DMS 273 treated with DMSO at 0.1 percent for 48 hours (cell line): Measurements from ENCODE around the gene SUCLG1.
A peak's percentile ranks its signal among the peaks of the same experiment; 100 is the strongest.
"Not testable (repeated sequence)": the region's sequence is repeated elsewhere in the genome, so short reads cannot be mapped to it uniquely, and the experiment has no call there.

ENCODE experiments used
- DNase-seq: peaks from one replicate; lab custom pipeline; 2025; lab: John Stamatoyannopoulos, UW

Gene SUCLG1

GRCh38 chr2:84459018-84459943, at the start of gene SUCLG1:
TSS of gene SUCLG1 (minus strand) at chr2:84459280. CDS start at chr2:84459269, 11 bp downstream.
- peak; percentile 72 for DNase-seq

- no peak for DNase-seq
These were observed 39.2 kb upstream of the SUCLG1 start for GRCh38 chr2:84498150-84498799.

DNA sequence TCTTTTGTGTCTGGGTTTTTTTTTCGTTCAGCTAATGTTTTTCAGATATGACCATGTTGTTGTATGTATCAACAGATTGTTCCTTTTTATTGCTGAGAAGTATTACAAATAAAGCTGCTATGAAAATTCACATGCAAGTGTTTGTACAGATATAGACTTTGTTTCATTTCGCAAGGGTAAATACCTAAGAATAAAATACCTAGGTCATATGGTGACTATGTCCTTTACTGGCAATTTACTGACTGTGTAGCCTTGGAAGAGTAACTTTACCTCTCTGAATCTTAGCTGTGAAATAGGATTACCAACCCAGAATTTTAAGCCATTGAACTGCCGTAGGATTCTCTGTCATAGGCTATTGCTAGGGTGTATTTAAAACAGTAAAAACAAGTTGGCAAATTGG, 38.2 kb upstream of the SUCLG1 start:
- no peak for DNase-seq

- no peak for DNase-seq
These were observed 37.3 kb upstream of the SUCLG1 start for GRCh38 chr2:84496386-84496785.

- DNase-seq = peak; percentile 12
These were observed 36.6 kb upstream of the SUCLG1 start for GRCh38 chr2:84495539-84496146.

- no peak for DNase-seq
These were observed 35.0 kb upstream of the SUCLG1 start for GRCh38 chr2:84494070-84494469.

DNA sequence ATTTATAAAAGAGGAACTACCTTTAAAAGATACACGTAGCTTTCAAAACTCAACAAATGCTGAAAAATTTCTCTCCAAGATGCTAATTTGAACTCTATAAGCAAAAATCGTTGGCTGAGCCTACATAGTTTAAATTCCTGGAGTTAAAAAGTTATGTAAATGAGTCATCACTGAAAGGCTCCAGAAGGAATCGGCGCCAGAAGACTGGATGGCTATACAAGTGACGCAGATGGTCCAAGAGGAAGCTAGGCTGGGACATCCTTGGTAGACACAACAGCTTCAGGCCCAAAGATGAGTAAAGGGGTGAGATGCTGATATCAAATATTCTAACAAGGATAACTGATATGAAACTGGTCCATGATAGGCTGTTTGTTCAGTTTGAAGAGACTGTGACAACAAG, 34.4 kb upstream of the SUCLG1 start:
- DNase-seq = no peak

DNA sequence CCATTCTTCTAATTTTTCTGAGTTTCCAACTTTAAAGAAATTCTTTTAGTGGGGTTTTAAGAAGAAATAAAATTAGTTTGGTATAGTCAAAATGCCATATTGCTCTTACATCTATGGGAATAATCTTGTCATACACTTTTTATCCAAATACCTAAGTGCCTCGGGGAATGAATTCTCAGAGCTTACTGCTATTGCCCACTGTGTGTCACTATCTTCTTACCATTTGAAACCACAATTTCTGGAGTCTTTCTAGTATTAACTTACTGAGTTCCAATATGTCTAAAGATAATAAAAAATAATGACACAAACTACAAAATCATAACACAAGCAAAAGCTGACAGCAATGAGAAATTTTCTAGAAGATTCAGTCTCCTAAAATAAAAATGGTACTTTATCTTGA, 33.5 kb upstream of the SUCLG1 start:
- DNase-seq = no peak

DNA sequence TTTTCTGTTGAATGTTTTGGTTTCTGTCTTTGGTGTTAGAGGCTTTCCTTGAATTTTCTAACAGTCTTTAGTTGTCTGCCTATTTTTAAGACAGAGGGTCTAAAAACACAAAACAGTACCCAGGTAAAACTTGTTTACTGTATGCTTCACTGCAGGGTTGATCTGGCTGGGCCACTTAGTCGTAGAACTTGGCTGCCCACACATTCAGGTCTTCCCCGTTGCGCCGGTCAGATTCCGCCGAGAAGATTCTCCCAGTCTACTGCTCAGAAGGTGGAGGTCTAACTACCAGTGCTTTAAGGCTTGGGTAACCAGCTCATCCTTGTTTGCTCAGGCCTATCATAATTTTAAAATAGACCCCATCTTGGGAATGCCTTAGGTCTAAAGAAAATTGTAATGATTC, 32.7 kb upstream of the SUCLG1 start:
- no peak for DNase-seq

- DNase-seq = no peak
These were observed 32.2 kb upstream of the SUCLG1 start for GRCh38 chr2:84491256-84491655.

GRCh38 chr2:84487298-84487996, 28.4 kb upstream of the SUCLG1 start:
- DNase-seq = no peak

GRCh38 chr2:84486441-84487115, 27.5 kb upstream of the SUCLG1 start:
- DNase-seq = no peak

- DNase-seq = no peak
These were observed 24.2 kb upstream of the SUCLG1 start for GRCh38 chr2:84483320-84483719.

DNA sequence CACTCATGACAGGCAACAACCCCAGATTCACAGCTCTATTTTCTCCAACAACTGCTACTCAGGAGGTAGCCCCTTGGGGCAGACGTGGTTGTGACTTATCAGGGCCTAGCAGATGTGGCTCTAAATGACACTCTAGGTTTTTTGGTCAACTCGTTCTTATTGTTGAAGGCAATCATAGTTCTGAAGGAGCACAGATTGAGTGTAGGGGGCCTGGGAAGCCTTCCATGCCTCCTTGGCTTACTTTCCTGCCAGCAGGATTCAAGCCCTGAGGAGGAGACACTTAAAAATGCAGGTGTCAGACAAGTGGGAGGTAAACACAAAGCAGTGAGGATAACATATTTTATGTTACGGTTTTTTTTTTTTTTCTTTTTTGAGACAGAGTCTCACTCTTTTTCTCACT, 23.5 kb upstream of the SUCLG1 start:
- no peak for DNase-seq

DNA sequence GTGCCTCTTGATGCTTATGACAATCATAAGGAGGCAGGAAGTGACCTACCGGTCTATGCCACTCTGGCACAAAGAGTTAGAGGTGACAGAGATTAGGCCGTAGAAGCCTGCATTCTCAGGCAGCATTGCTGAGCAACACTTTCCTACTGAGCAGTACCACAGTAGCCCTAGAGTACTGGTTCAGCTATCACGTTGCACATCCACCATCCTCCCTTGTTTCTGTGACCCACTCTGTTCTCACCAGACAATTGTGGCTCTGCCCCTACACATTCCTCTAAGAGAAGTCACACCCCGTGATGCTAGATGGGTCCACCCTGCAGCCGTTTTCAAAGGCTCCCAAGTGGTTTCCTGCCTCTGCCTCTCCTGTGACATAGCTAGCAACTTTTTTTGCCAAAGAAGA, 22.6 kb upstream of the SUCLG1 start:
- no peak for DNase-seq

DNA sequence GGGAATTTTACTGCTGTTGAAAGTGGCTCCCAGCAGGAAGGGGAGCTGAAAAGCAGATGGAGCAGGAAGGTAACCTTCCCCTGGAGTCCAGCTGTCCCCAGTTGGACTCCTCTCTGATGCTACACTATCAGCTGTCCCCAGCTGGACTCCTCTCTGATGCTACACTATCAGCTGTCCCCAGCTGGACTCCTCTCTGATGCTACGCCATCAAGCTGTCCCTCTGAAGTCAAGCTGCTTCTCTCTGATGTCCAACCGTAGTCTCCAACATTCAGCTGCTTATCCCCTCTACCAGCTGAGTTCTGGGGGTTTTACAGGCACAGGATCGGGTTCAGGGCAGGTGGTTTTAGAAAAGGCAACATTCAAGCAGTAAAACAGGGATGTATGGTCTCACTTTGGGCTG, 19.8 kb upstream of the SUCLG1 start:
- DNase-seq = no peak

GRCh38 chr2:84477886-84478285, 18.8 kb upstream of the SUCLG1 start:
- DNase-seq = no peak

- no peak for DNase-seq
These were observed 15.1 kb upstream of the SUCLG1 start for GRCh38 chr2:84474176-84474575.

- DNase-seq = no peak
These were observed 13.9 kb upstream of the SUCLG1 start for GRCh38 chr2:84472856-84473565.

- DNase-seq = not testable (repeated sequence)
These were observed 13.3 kb upstream of the SUCLG1 start for GRCh38 chr2:84472423-84472822.

GRCh38 chr2:84467389-84467788, 8.3 kb upstream of the SUCLG1 start:
- no peak for DNase-seq
